HG02588 (cell line): ENCODE results near the gene TMEM248.
A peak's percentile ranks its signal among the peaks of the same experiment; 100 is the strongest.
"Not testable (repeated sequence)": the region's sequence is repeated elsewhere in the genome, so short reads cannot be mapped to it uniquely, and the experiment has no call there.

ENCODE experiments used
- ATAC-seq: cut with Tn5 transposase; IDR thresholded peaks from one replicate; pipeline ENCODE4 v1.9.1; 2021; ENCODE audit warnings: mild to moderate bottlenecking, moderate library complexity; ENCODE audit not compliant: unreplicated experiment

TMEM248 gene

GRCh38 chr7:66948480-66949109, 27.6 kb downstream of the TMEM248 start:
- no peak for ATAC-seq

- no peak for ATAC-seq
Observed at GRCh38 chr7:66950311-66950710, 29.3 kb downstream of the TMEM248 start.

GRCh38 chr7:66950763-66951162, 29.7 kb downstream of the TMEM248 start:
- no peak for ATAC-seq

DNA sequence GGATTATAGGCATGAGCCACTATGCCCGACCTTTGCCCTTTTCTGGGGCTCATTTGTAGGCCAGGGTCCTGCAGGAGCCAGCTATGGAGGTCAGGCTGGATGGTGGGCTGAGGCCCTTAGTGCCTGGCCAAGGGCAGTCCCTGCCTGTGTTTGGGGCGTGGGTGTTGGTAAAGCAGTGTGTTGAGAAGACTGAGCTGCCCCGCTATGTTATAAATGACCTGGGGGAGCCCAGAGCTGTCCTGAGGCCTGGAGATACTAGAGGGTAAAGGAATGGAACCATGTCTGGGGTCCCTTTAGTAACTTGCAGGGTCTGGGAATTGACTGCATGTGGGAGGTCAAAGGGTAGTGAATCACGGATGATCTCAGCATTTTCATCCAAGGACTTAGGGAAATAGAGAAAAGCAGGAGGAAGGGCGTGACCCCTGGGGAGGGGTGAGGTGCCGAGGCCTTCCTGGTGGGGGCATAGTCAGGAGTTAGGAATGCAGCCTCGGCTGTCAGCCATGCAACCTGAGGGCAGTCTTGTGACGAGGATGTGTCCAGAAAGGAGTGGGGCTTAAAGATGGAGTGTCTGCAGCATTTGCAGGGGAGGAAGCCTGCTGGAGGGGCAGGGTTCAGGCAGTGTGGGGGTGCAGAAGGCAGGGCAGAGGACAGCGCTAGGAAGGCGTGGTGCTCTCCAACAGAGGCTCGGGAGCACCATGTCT, 31.5 kb downstream of the TMEM248 start:
- ATAC-seq: no peak

DNA sequence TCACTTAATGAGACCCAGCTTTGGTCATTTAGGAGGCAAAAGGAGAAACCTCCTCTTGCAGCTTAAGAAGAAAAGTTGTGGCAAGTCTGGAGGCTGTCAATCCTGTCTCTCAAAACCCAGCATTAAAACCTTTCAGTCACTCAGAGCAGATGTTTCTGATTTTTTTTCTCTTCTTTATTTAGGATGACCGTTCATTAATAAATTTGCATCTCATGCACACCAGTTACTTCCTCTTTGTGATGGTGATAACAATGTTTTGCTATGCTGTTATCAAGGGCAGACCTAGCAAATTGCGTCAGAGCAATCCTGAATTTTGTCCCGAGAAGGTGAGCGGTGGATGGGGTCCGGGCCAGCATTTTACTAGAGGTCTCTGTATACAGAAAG, 32.0 kb downstream of the TMEM248 start:
- ATAC-seq: no peak

- ATAC-seq: no peak
Observed at GRCh38 chr7:66957595-66958290, 36.7 kb downstream of the TMEM248 start.

GRCh38 chr7:66958538-66959350, 37.7 kb downstream of the TMEM248 start:
- ATAC-seq: no peak

- no peak for ATAC-seq
Observed at GRCh38 chr7:66960192-66960591, 39.2 kb downstream of the TMEM248 start.

DNA sequence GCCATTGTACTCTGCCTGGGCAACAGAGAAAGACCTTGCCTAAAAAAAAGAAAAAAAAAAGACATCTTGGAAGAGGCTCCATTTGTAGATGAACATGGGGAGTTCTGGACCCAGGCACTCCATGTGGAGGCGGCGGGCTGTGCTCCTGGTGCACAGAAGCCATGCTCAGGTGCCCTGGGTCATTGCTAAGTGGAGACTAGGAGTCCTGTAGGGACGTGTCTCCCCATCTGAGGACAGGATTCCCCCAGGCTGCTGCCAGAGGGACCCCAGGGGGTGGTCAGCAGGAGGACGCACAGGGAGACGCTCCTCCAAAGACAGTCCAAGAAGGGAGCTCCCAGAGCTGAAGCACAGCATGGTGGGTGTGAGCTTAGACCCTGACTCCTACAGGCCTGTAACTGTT, 40.1 kb downstream of the TMEM248 start:
- no peak for ATAC-seq

- no peak for ATAC-seq
Observed at GRCh38 chr7:66964411-66964810, 43.4 kb downstream of the TMEM248 start.

DNA sequence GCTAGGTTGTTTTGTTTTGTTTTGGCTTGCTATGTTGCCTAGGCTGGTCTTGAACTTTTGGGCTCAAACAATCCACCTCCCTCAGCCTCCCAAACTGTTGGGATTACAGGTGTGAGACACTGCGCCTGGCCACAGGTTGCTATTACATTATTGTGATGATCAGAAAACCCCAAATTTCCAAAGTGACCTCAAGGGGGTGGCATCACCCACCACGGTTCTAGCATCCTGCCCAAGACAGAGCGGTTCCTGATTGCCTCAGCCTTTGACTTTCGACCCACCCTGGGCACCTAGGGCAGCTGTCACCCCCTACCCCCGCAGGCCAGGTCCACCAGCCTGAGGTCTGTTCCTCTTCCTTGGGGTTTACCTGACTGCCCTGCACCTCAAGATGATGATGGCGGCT, 46.0 kb downstream of the TMEM248 start:
- ATAC-seq: no peak

DNA sequence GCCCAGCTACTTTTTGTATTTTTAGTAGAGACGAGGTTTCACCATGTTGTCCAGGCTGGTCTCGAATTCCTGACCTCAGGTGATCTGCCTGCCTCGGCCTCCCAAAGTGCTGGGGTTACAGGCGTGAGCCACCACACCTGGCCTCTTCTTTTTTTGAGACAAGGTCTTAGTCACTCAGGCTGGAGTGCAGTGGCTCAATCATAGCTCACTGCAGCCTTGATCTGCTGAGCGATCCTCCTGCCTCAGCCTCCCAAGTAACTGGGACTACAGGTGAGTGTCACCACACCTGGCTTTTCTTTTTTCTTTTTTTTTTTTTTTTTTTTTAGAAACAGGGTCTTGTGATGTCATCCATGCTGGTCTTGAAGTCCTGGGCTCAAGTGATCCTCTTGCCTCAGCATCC, 48.0 kb downstream of the TMEM248 start:
- not testable (repeated sequence) for ATAC-seq

DNA sequence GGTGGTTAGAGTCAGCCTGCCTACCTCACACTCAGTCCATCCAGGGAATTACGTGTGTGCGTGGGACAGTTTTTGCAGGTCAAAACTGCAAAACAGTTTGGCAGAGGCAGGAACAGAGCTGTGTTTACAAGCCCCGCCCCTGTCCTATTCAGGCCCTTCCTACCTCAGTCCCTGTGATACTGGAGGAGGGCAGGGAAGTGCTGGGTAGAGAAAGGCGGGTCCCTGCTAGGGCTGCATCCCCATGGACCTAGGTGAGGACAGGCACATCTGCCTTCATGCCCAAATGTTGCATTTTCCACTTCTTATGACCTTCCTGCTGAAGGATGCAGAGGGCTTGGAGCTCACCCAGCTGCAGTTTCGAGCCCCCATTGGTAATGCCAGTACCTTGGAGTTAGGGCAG, 49.3 kb downstream of the TMEM248 start:
- no peak for ATAC-seq

DNA sequence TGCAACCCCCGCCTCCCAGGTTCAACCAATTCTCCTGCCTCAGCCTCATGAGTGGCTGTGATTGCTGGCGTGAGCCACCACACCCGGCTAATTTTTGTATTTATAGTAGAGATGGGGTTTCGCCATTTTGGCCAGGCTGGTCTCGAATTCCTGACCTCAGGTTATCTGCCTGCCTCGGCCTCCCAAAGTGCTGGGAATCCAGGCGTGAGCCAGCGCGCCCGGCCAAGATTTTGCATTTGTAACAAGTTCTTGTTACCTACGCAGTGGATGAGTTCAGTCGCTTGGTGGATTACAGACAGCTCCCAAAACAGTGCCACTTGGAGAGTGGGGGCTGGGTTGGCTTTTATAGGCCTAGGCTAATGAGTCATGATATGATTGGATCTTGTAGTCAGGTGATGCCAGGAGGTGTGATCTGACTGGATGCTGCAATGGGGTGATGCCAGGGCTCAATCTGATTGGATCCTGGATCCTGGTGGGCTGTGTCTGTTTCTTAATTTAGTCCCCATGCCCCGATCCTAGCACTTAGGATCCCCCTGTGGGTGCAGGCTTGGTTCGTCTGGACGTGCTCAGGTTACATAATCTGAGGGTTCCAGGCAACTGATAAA, 54.1 kb downstream of the TMEM248 start:
- ATAC-seq: no peak

GRCh38 chr7:66978312-66978711, 57.3 kb downstream of the TMEM248 start:
- not testable (repeated sequence) for ATAC-seq

DNA sequence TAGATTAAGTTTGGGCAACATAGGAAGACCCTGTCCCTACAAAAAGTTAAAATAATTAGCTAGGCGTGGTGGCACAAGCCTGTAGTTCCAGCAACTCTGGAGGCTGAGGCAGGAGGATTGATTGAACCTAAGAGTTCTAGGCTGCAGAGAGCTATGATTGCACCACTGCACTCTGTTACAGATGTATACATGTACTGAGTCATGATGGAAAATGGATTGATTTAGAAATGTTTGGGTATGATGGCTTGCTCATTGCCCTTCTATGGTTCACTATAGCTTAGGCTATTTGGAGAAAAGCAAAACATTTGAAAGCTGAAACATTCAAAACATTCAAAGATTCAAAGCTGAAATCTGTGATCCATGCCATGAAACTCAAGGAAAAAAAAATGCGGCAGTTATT, 58.0 kb downstream of the TMEM248 start:
- not testable (repeated sequence) for ATAC-seq

GRCh38 chr7:66980336-66980735, 59.3 kb downstream of the TMEM248 start:
- ATAC-seq: not testable (repeated sequence)

DNA sequence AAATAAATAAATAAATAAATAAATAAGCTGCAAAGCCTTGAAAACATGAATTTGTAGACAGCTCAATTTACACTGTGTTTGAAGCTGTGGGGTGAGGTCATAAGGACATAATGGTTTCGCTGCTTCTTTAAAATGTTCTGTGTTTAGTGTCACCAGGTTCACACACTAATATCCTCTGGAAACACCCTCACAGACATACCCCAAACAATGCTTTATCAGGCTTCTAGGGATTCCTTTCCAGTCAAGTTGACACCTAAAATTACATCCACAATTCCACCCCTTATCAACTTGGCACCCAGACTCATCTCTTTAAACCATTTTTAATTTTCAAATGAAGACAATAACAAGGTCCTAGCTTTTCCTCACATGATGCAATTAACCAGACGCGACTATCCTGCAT, 68.5 kb downstream of the TMEM248 start:
- not testable (repeated sequence) for ATAC-seq

DNA sequence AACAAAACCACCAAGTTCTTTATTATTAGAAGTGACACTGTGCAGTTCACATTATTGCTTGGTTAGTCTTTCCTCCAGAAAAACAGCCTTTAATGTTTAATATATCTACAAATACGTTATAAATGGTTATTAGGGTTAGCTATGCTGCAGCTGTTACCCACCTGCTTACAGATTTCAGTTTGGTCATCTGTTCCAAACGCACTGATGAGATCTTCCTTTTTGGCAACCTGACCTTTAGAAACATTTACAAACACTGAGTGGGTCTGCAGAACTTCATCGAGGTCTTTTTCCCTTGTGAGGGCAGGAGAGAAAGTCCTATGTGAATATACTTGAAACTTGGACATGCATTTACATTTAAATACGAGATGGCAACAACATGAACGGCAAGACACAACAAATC, 73.0 kb downstream of the TMEM248 start:
- not testable (repeated sequence) for ATAC-seq

- ATAC-seq: peak; percentile 29
Observed at GRCh38 chr7:66994691-66995049, 73.6 kb downstream of the TMEM248 start.
